GM19193 (cell line): ENCODE results near the gene MTREX.
A peak's percentile ranks its signal among the peaks of the same experiment; 100 is the strongest.

Source experiments
- POLR2A ChIP-seq: IDR thresholded peaks from 4 replicates; pipeline ENCODE4 v1.6.1; 2011; ENCODE audit not compliant: insufficient read depth, insufficient read length; ENCODE audit errors: extremely low read depth

Gene MTREX

GRCh38 chr5:55429221-55429612, 121.4 kb downstream of the MTREX start:
- TF ChIP-seq POLR2A: no peak

GRCh38 chr5:55429613-55430253, 121.9 kb downstream of the MTREX start:
- peak; percentile 20 for TF ChIP-seq POLR2A

- no peak for TF ChIP-seq POLR2A
Observed at GRCh38 chr5:55432549-55432948, 124.8 kb downstream of the MTREX start.

DNA sequence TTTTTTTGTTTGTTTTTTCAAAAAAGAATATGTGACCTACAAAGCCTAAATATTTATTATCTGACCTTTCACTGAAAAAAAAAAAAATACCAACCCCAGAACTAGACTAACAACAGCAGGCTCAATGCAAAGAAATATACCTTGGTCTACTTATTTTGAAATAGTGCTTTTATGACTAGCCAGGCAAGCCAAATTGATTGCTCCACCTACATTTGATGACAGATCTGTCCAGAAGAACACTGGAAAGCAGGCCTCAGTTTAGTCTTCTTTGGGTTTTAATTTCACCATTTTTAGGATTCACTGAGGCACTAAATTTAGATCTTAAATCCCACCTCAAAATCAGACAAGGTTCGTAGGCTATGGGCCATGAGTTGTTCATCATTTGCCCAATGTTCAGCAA, 129.7 kb downstream of the MTREX start:
- TF ChIP-seq POLR2A: no peak

GRCh38 chr5:55437859-55438206, 130.0 kb downstream of the MTREX start:
- no peak for TF ChIP-seq POLR2A

DNA sequence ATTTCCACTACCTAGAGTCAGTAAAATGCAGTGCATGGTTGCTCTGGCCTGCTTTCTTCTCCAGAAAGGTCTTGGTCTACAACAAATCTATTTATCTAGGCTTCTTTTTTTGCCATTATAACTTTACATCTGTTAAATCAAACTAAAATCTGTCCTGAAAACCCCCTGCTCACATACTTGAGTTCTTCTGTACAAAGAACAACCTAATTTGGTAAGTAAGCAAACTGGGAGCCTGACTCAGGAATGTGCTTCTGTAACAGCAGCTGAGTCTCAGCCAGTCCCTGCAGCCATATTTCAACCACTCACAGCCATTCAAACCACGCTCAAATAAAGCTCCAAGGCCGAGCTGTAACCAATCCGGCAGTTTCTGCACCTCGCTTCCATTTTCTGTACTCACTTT, 131.2 kb downstream of the MTREX start:
- no peak for TF ChIP-seq POLR2A

DNA sequence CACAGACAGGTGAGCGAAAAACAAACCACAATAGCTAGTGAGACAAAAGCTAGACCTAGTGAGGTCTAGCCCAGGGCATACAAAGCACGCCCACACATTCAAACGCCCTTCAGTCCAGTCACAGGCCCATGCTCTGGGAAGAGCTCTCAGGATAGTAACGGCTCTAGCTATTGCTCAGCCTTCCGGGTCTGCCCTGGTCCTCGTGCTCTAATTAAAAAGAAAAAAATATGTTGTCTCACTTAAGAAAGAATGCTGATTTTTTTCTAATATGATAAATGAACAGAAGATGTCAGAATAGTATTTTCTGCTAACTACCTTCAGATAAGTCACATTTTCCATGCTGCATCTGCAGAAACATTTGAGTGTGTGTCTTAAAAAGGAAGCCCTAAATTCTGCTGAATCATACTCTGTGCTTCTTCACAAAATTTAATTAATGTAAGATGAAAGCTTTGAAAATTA, 132.4 kb downstream of the MTREX start:
- no peak for TF ChIP-seq POLR2A

GRCh38 chr5:55441107-55441771, 133.4 kb downstream of the MTREX start:
- TF ChIP-seq POLR2A: no peak

GRCh38 chr5:55441954-55442353, 134.2 kb downstream of the MTREX start:
- no peak for TF ChIP-seq POLR2A

- TF ChIP-seq POLR2A: no peak
Observed at GRCh38 chr5:55445791-55446190, 138.0 kb downstream of the MTREX start.

DNA sequence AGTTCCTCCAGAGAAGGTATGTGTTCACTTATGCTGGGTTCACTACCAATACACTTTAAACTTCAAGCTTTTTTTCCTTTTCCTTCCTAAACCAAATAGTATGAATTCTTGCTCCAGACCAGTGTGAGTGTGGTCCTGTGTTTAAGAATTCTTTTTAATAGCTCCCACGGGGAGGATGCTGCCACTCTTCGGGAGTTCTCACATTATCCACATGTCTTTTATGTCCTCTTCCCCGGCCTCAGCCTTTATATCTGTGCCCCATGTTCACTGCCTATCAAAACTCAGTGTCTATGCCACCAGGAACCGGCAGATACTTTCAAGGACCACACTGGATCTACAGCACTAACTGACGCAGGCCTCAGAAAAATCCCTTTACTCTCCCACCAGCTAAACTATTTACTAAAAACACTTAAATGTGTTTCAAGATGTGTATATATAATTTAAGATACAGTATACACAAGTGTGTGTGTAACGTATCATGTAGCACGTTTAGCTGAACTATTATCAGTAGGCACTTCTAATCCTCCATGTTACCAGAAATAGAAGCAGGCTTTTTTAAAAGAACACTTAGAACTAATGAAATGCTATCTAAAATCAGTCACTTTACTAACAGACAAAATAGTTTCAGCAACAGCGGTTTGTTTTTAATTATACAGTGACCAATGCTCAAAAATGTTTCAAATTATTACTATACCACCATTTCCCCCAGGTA, 139.0 kb downstream of the MTREX start:
- TF ChIP-seq POLR2A: no peak

DNA sequence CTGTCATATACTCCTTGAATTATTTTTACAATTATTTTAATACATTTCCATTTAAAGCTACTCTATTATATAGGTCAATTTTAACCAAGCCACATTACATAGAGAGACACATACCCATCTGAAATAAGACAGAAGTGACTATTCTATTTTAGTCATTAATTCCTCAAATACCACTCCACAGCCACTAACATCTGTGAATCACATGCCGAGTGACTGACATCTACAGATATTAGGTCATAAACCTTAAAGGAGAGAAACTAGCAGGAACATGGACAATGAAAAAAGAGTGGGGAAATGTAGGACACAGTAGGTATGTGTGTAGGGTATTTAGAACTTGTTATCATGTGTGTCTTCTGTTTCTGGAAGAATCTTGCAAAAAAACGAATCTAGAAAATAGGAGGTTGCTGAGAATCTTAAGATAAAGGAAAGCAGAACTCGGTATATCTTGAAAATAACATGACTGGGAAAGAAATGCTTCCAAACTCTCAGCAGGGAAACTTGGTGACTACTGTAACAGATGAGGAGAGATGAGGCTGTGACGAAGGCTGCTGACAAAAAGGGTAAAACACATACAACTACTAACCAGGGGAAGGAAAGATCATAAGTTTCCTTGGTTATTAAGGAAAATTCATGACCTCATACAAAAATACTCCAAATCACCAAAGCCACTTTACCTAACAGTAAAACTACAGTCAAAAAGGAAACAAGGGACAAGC, 142.4 kb downstream of the MTREX start:
- no peak for TF ChIP-seq POLR2A

- no peak for TF ChIP-seq POLR2A
Observed at GRCh38 chr5:55451976-55452375, 144.2 kb downstream of the MTREX start.

- no peak for TF ChIP-seq POLR2A
Observed at GRCh38 chr5:55453211-55453610, 145.4 kb downstream of the MTREX start.

DNA sequence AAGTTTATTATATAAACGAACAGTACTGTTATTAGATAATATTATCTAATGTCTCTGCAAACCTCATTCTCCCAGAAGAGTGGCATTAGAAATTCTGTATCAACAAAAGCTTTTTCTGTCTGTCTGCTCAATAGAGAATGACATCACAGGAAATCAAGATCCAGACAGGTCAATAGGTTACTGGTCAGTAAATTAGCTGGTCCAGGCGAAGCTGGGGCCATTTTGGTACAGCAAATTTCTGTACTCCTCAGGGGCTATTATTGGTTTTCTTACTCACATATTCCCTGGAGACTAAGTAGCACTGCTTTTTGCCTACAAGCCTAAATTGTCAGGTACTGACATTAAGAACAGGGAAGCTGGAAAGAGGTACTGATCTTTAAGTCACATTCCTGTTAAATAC, 146.5 kb downstream of the MTREX start:
- TF ChIP-seq POLR2A: no peak
